Measurements from ENCODE around the gene PTPRB.

PTPRB gene

GRCh38 chr12:70520847-70521246 is 116.4 kb downstream of the PTPRB start:
- Histone ChIP-seq H3K4me3 (ENCODE audit: low read depth in 1 of 2, low read length in 2 of 2) (no peak overlapping the region), H3K79me2 (ENCODE audit: insufficient read depth, low read length) (no peaks in the 10 kb centered on the region), H3K4me1 (ENCODE audit: insufficient read depth, low read length) (no peaks in the 10 kb centered on the region), H3K36me3 (ENCODE audit: insufficient read depth, low read length) (no peaks in the 10 kb centered on the region), H2AFZ (ENCODE audit: low read depth, low read length) (no peak overlapping the region), H3K27me3 (ENCODE audit: insufficient read depth, low read length, poor library complexity) (peaks cover 3% of the 10 kb centered on the region), H3K4me2 (ENCODE audit: insufficient read depth, low read length) (no peak overlapping the region), H3K27ac (ENCODE audit: low read length) (no peak overlapping the region), H4K20me1 (ENCODE audit: insufficient read depth, low read length) (no peaks in the 10 kb centered on the region), H3K9ac (ENCODE audit: low read depth, low read length) (no peak overlapping the region), H3K9me3 (ENCODE audit: insufficient read depth, low read length, severe bottlenecking) (no peaks in the 10 kb centered on the region)
- ATAC-seq (ENCODE audit: insufficient read depth, low read depth) (no peak), DNase-seq (no peak)
- TF ChIP-seq CTCF (IDR thresholded peaks at IDR 0.05; ENCODE audit: borderline replicate concordance, extremely low read depth, low read length, poor library complexity, severe bottlenecking) (no peak), EZH2 (IDR thresholded peaks at IDR 0.05; ENCODE audit: borderline replicate concordance, low read depth, low read length, severe bottlenecking) (no peak)

DNA sequence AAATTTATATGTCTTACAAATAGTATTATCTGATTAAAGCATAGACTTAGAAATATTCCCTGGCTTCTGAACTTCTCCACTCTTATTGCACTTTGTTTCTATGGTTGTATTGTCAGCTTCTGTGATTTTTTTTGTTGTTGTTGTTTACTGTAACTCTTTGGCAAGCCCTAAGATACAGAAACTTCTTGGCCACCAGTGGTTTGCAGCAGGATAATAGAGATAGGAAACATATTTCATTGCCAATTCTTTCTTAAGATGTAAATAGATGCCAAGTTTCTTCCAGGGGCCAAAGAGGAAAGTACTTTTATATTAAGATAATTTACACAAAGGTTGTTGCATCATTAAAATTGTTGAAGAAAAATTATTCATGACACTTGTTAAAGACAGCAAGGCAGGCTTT is 123.8 kb downstream of the PTPRB start:
- H3K79me2 ChIP-seq (ENCODE audit: insufficient read depth, low read length) = no peaks in the 10 kb centered on the region
- no peaks in the 10 kb centered on the region for H4K20me1 ChIP-seq (ENCODE audit: insufficient read depth, low read length)
- no peak for ATAC-seq (ENCODE audit: insufficient read depth, low read depth)

DNA sequence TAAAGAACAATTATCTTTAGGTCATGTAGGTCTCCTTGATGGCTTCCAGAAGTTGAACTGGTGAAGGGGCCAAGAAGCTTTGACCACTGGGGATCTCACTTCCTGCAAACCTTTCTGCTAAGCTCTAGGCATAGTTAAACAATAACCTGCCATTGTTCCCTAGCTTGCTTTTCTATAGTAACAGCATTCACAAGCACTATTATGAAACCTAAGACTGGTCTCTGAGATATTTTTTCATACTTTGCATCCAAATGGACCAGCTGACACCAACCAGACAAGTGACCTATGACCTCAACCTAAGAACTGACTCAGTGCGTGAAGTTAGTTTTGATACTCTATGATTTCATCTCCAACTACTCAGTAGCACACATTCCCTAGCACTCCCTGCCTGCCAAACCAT is 129.1 kb downstream of the PTPRB start:
- Histone ChIP-seq H3K27ac (ENCODE audit: low read length) (no peak overlapping the region), H4K20me1 (ENCODE audit: insufficient read depth, low read length) (no peaks in the 10 kb centered on the region), H3K9me3 (ENCODE audit: insufficient read depth, low read length, severe bottlenecking) (no peaks in the 10 kb centered on the region), H2AFZ (ENCODE audit: low read depth, low read length) (no peak overlapping the region), H3K79me2 (ENCODE audit: insufficient read depth, low read length) (no peaks in the 10 kb centered on the region), H3K27me3 (ENCODE audit: insufficient read depth, low read length, poor library complexity) (no peaks in the 10 kb centered on the region), H3K36me3 (ENCODE audit: insufficient read depth, low read length) (no peaks in the 10 kb centered on the region), H3K4me1 (ENCODE audit: insufficient read depth, low read length) (no peaks in the 10 kb centered on the region), H3K4me2 (ENCODE audit: insufficient read depth, low read length) (no peak overlapping the region), H3K4me3 (ENCODE audit: low read depth in 1 of 2, low read length in 2 of 2) (no peak overlapping the region), H3K9ac (ENCODE audit: low read depth, low read length) (no peak overlapping the region)
- ATAC-seq (ENCODE audit: insufficient read depth, low read depth) = no peak
- DNase-seq = no peak
- no peak for TF ChIP-seq EZH2 (IDR thresholded peaks at IDR 0.05; ENCODE audit: borderline replicate concordance, low read depth, low read length, severe bottlenecking)
- TF ChIP-seq CTCF (IDR thresholded peaks at IDR 0.05; ENCODE audit: borderline replicate concordance, extremely low read depth, low read length, poor library complexity, severe bottlenecking) = no peak

More for the DNA sequence above, 123.8 kb downstream of the PTPRB start:
- no peak for DNase-seq
- H3K9ac ChIP-seq (ENCODE audit: low read depth, low read length) = no peak overlapping the region
- TF ChIP-seq EZH2 (IDR thresholded peaks at IDR 0.05; ENCODE audit: borderline replicate concordance, low read depth, low read length, severe bottlenecking) (no peak), CTCF (IDR thresholded peaks at IDR 0.05; ENCODE audit: borderline replicate concordance, extremely low read depth, low read length, poor library complexity, severe bottlenecking) (no peak)
- H3K4me2 ChIP-seq (ENCODE audit: insufficient read depth, low read length) = no peak overlapping the region
- no peak overlapping the region for H2AFZ ChIP-seq (ENCODE audit: low read depth, low read length)
- no peak overlapping the region for H3K27ac ChIP-seq (ENCODE audit: low read length)
- no peaks in the 10 kb centered on the region for H3K4me1 ChIP-seq (ENCODE audit: insufficient read depth, low read length)
- no peaks in the 10 kb centered on the region for H3K27me3 ChIP-seq (ENCODE audit: insufficient read depth, low read length, poor library complexity)
- H3K36me3 ChIP-seq (ENCODE audit: insufficient read depth, low read length) = no peaks in the 10 kb centered on the region
- no peak overlapping the region for H3K4me3 ChIP-seq (ENCODE audit: low read depth in 1 of 2, low read length in 2 of 2)
- no peaks in the 10 kb centered on the region for H3K9me3 ChIP-seq (ENCODE audit: insufficient read depth, low read length, severe bottlenecking)

- no peaks in the 10 kb centered on the region for H3K4me1 ChIP-seq (ENCODE audit: insufficient read depth, low read length)
- H3K4me2 ChIP-seq (ENCODE audit: insufficient read depth, low read length) = no peak overlapping the region
- no peaks in the 10 kb centered on the region for H3K79me2 ChIP-seq (ENCODE audit: insufficient read depth, low read length)
- no peak overlapping the region for H3K27ac ChIP-seq (ENCODE audit: low read length)
- H3K4me3 ChIP-seq (ENCODE audit: low read depth in 1 of 2, low read length in 2 of 2) = no peak overlapping the region
- H3K9me3 ChIP-seq (ENCODE audit: insufficient read depth, low read length, severe bottlenecking) = no peaks in the 10 kb centered on the region
- no peak overlapping the region for H2AFZ ChIP-seq (ENCODE audit: low read depth, low read length)
- no peaks in the 10 kb centered on the region for H3K36me3 ChIP-seq (ENCODE audit: insufficient read depth, low read length)
- no peaks in the 10 kb centered on the region for H4K20me1 ChIP-seq (ENCODE audit: insufficient read depth, low read length)
- H3K9ac ChIP-seq (ENCODE audit: low read depth, low read length) = no peak overlapping the region
- no peak for TF ChIP-seq EZH2 (IDR thresholded peaks at IDR 0.05; ENCODE audit: borderline replicate concordance, low read depth, low read length, severe bottlenecking)
- no peak for TF ChIP-seq CTCF (IDR thresholded peaks at IDR 0.05; ENCODE audit: borderline replicate concordance, extremely low read depth, low read length, poor library complexity, severe bottlenecking)
- H3K27me3 ChIP-seq (ENCODE audit: insufficient read depth, low read length, poor library complexity) = no peaks in the 10 kb centered on the region
- ATAC-seq (ENCODE audit: insufficient read depth, low read depth) = no peak
- no peak for DNase-seq
Observed at GRCh38 chr12:70507442-70507841, 129.8 kb downstream of the PTPRB start.

Measured in DND-41 (cell line).